Stomach smooth muscle (tissue), 2 donors: ENCODE measurements around the gene ZIC2.

Experiments
- H3K27ac ChIP-seq: one replicate; pipeline ENCODE4 v1.7.0; 2013; ENCODE audit warnings: mild to moderate bottlenecking, low read length, inconsistent platforms
- H3K27me3 ChIP-seq, 2 donors: one replicate each; pipeline ENCODE4 v1.7.0; 2013; ENCODE audit warnings: low read length in 2 of 2; ENCODE audit not compliant: insufficient read depth in 2 of 2, control insufficient read depth in 1 of 2
- H3K36me3 ChIP-seq, 2 donors: one replicate each; pipeline ENCODE4 v1.7.0; 2013; ENCODE audit warnings: low read length in 2 of 2; ENCODE audit not compliant: control insufficient read depth in 2 of 2, insufficient read depth in 2 of 2
- H3K4me1 ChIP-seq: one replicate; pipeline ENCODE4 v1.7.0; 2013; ENCODE audit warnings: low read length; ENCODE audit not compliant: control insufficient read depth, insufficient read depth
- H3K4me3 ChIP-seq, 2 donors: one replicate each; pipeline ENCODE4 v1.7.0; 2013; ENCODE audit warnings: low read length in 2 of 2
- H3K9ac ChIP-seq, 2 donors: one replicate each; pipeline ENCODE4 v1.7.0; 2013; ENCODE audit warnings: low read length in 2 of 2, mild to moderate bottlenecking in 1 of 2
- H3K9me3 ChIP-seq, 2 donors: one replicate each; pipeline ENCODE4 v1.7.0; 2013; ENCODE audit warnings: low read length in 2 of 2; ENCODE audit not compliant: control insufficient read depth in 2 of 2
- donor health status: healthy.
- donor health status: Pancreatic carcinoma.

Gene ZIC2

GRCh38 chr13:99982036-99982730 lies 599 bp downstream of the ZIC2 start:
- Histone ChIP-seq H3K36me3 (no peaks in the 10 kb centered on the region), H3K9me3 (peaks cover 0 to 7% of the 10 kb centered on the region in 2 donors), H3K4me1 (peaks cover 28% of the 10 kb centered on the region), H3K4me3 (peak overlapping the region in 1 of 2 donors; percentile 49), H3K27ac (no peak overlapping the region), H3K9ac (no peak overlapping the region), H3K27me3 (peaks cover 66 to 90% of the 10 kb centered on the region in 2 donors)

DNA sequence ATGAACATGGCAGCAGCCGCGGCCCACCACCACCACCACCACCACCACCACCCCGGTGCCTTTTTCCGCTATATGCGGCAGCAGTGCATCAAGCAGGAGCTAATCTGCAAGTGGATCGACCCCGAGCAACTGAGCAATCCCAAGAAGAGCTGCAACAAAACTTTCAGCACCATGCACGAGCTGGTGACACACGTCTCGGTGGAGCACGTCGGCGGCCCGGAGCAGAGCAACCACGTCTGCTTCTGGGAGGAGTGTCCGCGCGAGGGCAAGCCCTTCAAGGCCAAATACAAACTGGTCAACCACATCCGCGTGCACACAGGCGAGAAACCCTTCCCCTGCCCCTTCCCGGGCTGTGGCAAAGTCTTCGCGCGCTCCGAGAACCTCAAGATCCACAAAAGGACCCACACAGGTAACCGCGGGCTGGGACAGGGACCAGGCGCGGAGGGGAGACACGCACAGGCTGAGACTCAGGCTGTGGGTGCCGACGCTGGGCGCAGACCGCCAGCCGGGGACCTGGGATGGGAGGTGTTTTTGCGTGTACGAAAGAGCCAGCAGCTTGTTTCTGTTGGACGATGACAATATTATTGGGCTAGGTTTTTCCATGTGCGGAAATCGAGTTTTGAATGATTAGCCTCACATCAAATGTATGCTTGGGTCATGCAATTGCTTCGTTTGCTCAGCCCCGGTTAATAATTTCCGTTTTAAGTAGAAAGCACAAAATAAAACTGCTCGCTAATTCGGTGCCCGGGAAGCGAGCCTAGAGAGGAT lies 1.3 kb downstream of the ZIC2 start:
- H3K36me3 ChIP-seq, result no peaks in the 10 kb centered on the region
- no peak overlapping the region for H3K4me3 ChIP-seq
- H3K27me3 ChIP-seq, result peaks cover 66 to 90% of the 10 kb centered on the region in 2 donors
- H3K27ac ChIP-seq, result no peak overlapping the region
- peaks cover 28% of the 10 kb centered on the region for H3K4me1 ChIP-seq
- H3K9me3 ChIP-seq, result peaks cover 0 to 7% of the 10 kb centered on the region in 2 donors
- no peak overlapping the region for H3K9ac ChIP-seq

GRCh38 chr13:99983499-99984401 lies 2.2 kb downstream of the ZIC2 start:
- H3K4me1 ChIP-seq, result peaks cover 28% of the 10 kb centered on the region
- H3K9ac ChIP-seq, result no peak overlapping the region
- no peak overlapping the region for H3K4me3 ChIP-seq
- no peaks in the 10 kb centered on the region for H3K36me3 ChIP-seq
- H3K27me3 ChIP-seq, result peaks cover 65 to 89% of the 10 kb centered on the region in 2 donors
- H3K9me3 ChIP-seq, result peaks cover 0 to 7% of the 10 kb centered on the region in 2 donors
- no peak overlapping the region for H3K27ac ChIP-seq

DNA sequence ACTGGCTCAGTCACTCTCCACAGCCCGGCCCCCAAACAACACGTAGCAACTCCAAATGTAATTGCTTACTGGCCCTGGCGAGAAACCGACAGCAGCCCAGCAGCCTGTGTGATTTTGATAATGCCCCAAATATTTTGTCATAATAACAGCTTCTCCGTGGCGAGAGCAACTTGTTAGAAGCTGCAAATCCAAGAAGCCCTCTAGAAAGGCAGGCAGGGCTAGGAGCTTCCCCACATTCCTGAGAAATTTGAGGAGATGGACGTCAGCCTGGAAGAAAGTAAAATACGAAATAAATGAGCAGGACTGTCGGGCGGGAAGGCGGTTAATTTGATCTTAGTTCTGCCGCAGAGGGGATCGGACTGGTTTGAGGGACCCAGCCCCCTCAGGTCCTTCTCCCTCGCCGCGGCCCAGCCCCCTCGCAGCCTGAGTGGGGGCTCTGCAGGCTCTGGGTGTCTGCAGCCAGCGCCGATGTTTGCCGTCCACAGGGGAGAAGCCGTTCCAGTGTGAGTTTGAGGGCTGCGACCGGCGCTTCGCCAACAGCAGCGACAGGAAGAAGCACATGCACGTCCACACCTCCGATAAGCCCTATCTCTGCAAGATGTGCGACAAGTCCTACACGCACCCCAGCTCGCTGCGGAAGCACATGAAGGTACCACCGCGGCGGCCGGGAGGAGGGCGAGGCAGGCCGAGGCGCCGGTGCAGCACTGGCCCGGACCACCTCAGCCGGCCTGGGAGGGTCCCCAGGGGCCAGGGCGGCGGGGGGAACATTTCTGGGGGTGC lies 3.1 kb downstream of the ZIC2 start:
- H3K4me3 ChIP-seq, result no peak overlapping the region
- H3K4me1 ChIP-seq, result peaks cover 27% of the 10 kb centered on the region
- no peak overlapping the region for H3K9ac ChIP-seq
- H3K27me3 ChIP-seq, result peaks cover 64 to 89% of the 10 kb centered on the region in 2 donors
- H3K9me3 ChIP-seq, result peaks cover 0 to 7% of the 10 kb centered on the region in 2 donors
- no peaks in the 10 kb centered on the region for H3K36me3 ChIP-seq
- no peak overlapping the region for H3K27ac ChIP-seq

- Histone ChIP-seq H3K27me3 (peaks cover 70 to 89% of the 10 kb centered on the region in 2 donors), H3K9ac (no peak overlapping the region), H3K4me1 (peaks cover 23% of the 10 kb centered on the region), H3K36me3 (no peaks in the 10 kb centered on the region), H3K9me3 (peaks cover 0 to 7% of the 10 kb centered on the region in 2 donors), H3K4me3 (no peak overlapping the region), H3K27ac (no peak overlapping the region)
Measured at GRCh38 chr13:99985241-99985874, 3.8 kb downstream of the ZIC2 start.

- peaks cover 0 to 7% of the 10 kb centered on the region in 2 donors for H3K9me3 ChIP-seq
- H3K4me1 ChIP-seq, result peaks cover 26% of the 10 kb centered on the region
- H3K36me3 ChIP-seq, result no peaks in the 10 kb centered on the region
- H3K4me3 ChIP-seq, result no peak overlapping the region
- H3K9ac ChIP-seq, result no peak overlapping the region
- H3K27me3 ChIP-seq, result peaks cover 76 to 93% of the 10 kb centered on the region in 2 donors
- no peak overlapping the region for H3K27ac ChIP-seq
Measured at GRCh38 chr13:99985886-99986527, 4.4 kb downstream of the ZIC2 start.

DNA sequence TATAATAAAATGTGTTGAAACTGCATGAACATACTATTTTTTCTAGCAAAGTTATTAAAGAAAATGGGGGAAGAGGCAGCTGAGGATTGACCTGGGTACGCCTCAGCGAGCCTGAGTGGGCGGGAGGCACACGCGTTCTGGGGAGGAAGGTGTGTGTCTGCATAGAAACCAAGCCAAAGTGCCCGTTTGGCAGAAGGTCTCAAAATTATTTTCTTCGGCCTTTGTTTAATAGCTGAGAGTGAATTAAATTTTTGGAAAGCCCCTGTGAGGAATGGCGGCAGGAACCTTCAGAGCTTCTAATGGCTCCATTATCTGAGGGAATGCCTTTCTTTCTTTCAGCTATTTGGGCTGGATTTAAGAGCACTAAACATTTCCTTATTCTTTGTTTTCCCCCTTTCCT lies 5.2 kb downstream of the ZIC2 start:
- no peaks in the 10 kb centered on the region for H3K36me3 ChIP-seq
- H3K27ac ChIP-seq, result no peak overlapping the region
- peaks cover 0 to 7% of the 10 kb centered on the region in 2 donors for H3K9me3 ChIP-seq
- H3K27me3 ChIP-seq, result peaks cover 84 to 97% of the 10 kb centered on the region in 2 donors
- peaks cover 23% of the 10 kb centered on the region for H3K4me1 ChIP-seq
- H3K9ac ChIP-seq, result no peak overlapping the region
- H3K4me3 ChIP-seq, result no peak overlapping the region

- peaks cover 0 to 7% of the 10 kb centered on the region in 2 donors for H3K9me3 ChIP-seq
- H3K4me1 ChIP-seq, result peaks cover 17% of the 10 kb centered on the region
- H3K27ac ChIP-seq, result no peak overlapping the region
- no peaks in the 10 kb centered on the region for H3K36me3 ChIP-seq
- H3K9ac ChIP-seq, result no peak overlapping the region
- no peak overlapping the region for H3K4me3 ChIP-seq
- H3K27me3 ChIP-seq, result peaks cover 90 to 97% of the 10 kb centered on the region in 2 donors
Measured at GRCh38 chr13:99987154-99988019, 5.8 kb downstream of the ZIC2 start.
